ENCODE results near the gene P2RX7.

DNA sequence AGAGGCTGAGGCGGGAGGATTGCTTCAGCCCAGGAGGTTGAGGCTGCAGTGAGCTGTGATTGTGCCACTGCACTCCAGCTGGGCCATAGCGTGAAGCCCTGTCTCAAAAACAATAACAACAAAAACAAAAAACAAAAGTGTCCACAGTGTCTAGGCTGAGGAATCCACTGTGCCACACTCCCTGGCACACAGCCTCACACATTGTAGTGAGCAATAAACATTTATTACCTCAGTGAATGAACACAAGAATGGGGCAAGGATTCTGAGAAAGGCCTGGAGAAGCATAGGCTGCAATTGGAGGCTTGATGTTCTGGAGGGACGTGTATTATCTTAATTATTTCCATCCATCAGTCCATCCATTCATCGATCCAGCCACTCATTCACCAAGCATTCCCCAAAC is 17.1 kb upstream of the P2RX7 start:
- TF ChIP-seq GATA2 (IDR thresholded peaks at IDR 0.05; ENCODE audit: insufficient read depth, insufficient read length, low read depth, low read length) (no peak), CTCF (IDR thresholded peaks at IDR 0.05; ENCODE audit: extremely low read depth in 1 of 2, insufficient read depth in 1 of 2, low read depth in 1 of 2, low read length in 2 of 2) (no peak), POLR2A (IDR thresholded peaks at IDR 0.05; ENCODE audit: low read depth, low read length) (no peak), POLR2AphosphoS5 (IDR thresholded peaks at IDR 0.05; ENCODE audit: insufficient read depth, low read depth, low read length) (no peak), JUN (IDR thresholded peaks at IDR 0.05; ENCODE audit: borderline replicate concordance, insufficient read depth, insufficient read length, low read depth) (no peak), MAX (IDR thresholded peaks at IDR 0.05; ENCODE audit: insufficient read depth, insufficient read length) (no peak)

Data from endothelial cell of umbilical vein (primary cell).